Cardiac muscle cell (in vitro differentiated cells and primary cell): Measurements from ENCODE around the gene GOLGA5. TPM values are rescaled to one million over a fixed set of nuclear protein-coding genes. Genes with fewer than 3 reads are reported as not detected.

ENCODE experiments used
- DNase-seq, 2 donors: peaks; one replicate each; pipeline versions ENCODE4 v3.0.0 to v3.0.0-alpha.2; 2010 to 2017; ENCODE audit warnings: low read depth in 1 of 2, low spot score in 1 of 2
- H3K27ac ChIP-seq: fragments of 200-600 bp; sonication (generic); 2 replicates; pipeline ENCODE4 v1.5.1; 2016
- H3K27me3 ChIP-seq: fragments of 200-600 bp; sonication (generic); 2 replicates; pipeline ENCODE4 v1.6.0; 2016; ENCODE audit warnings: control low read depth
- H3K36me3 ChIP-seq: fragments of 200-600 bp; sonication (generic); 2 replicates; pipeline ENCODE4 v1.5.1; 2016; ENCODE audit warnings: control low read depth
- H3K4me1 ChIP-seq: fragments of 200-600 bp; sonication (generic); 2 replicates; pipeline ENCODE4 v1.8.1; 2017; ENCODE audit warnings: low read depth, mild to moderate bottlenecking, mixed run types
- H3K4me3 ChIP-seq: fragments of 200-600 bp; sonication (generic); 2 replicates; pipeline ENCODE4 v1.5.1; 2016; ENCODE audit warnings: mild to moderate bottlenecking
- H3K9me3 ChIP-seq: fragments of 200-600 bp; sonication (generic); 2 replicates; pipeline ENCODE4 v1.5.1; 2017; ENCODE audit warnings: low read depth, mild to moderate bottlenecking, control low read depth
- CTCF ChIP-seq: IDR thresholded peaks from 2 replicates; pipeline ENCODE4 v1.5.1; 2012; ENCODE audit warnings: low read depth, mild to moderate bottlenecking, low read length
- polyA plus RNA-seq: library from polyadenylated mRNA; unstranded; fragments of >200 nt; fragmentation: Nextera tagmentation; extraction: Ambion mirVana; gene quantifications from 2 replicates; pipeline ENCODE4 v1.2.1, GENCODE V29; 2016
- total RNA-seq: library from RNA; depleted of rRNA; stranded (reverse); fragments of >200 nt; gene quantifications from 2 replicates; pipeline ENCODE4 v1.2.3, GENCODE V29; 2016

GOLGA5 gene
- total and polyA plus RNA-seq, 2 experiments from 2014 or later, result 21.8 to 32.5 TPM

- Histone ChIP-seq H3K4me1 (peaks cover 11% of the 10 kb centered on the region), H3K4me3 (no peak overlapping the region), H3K9me3 (no peaks in the 10 kb centered on the region), H3K27me3 (no peaks in the 10 kb centered on the region), H3K36me3 (no peaks in the 10 kb centered on the region), H3K27ac (peak overlapping the region; percentile 71)
- TF ChIP-seq CTCF, result no peak
- peak in 1 of 2 donors; percentile 22 for DNase-seq
These were observed 42.3 kb upstream of the GOLGA5 start for GRCh38 chr14:92751819-92752218.

- no peak for TF ChIP-seq CTCF
- H3K4me3 ChIP-seq, result no peak overlapping the region
- no peaks in the 10 kb centered on the region for H3K27me3 ChIP-seq
- H3K27ac ChIP-seq, result no peak overlapping the region
- peaks cover 11% of the 10 kb centered on the region for H3K4me1 ChIP-seq
- no peaks in the 10 kb centered on the region for H3K9me3 ChIP-seq
- H3K36me3 ChIP-seq, result no peaks in the 10 kb centered on the region
- DNase-seq, result no peak
These were observed 40.9 kb upstream of the GOLGA5 start for GRCh38 chr14:92753250-92753649.

- no peak for TF ChIP-seq CTCF
- Histone ChIP-seq H3K27ac (no peak overlapping the region), H3K4me1 (peaks cover 8% of the 10 kb centered on the region), H3K36me3 (no peaks in the 10 kb centered on the region), H3K9me3 (no peaks in the 10 kb centered on the region), H3K27me3 (no peaks in the 10 kb centered on the region), H3K4me3 (no peak overlapping the region)
- no peak for DNase-seq
These were observed 39.1 kb upstream of the GOLGA5 start for GRCh38 chr14:92754966-92755365.

- H3K27ac ChIP-seq, result no peak overlapping the region
- H3K36me3 ChIP-seq, result no peaks in the 10 kb centered on the region
- no peaks in the 10 kb centered on the region for H3K27me3 ChIP-seq
- no peak for TF ChIP-seq CTCF
- peak in 1 of 2 donors; percentile 57 for DNase-seq
- H3K4me3 ChIP-seq, result no peak overlapping the region
- peaks cover 8% of the 10 kb centered on the region for H3K4me1 ChIP-seq
- no peaks in the 10 kb centered on the region for H3K9me3 ChIP-seq
These were observed 38.6 kb upstream of the GOLGA5 start for GRCh38 chr14:92755495-92755894.

GRCh38 chr14:92756446-92756845 lies 37.7 kb upstream of the GOLGA5 start:
- no peak for TF ChIP-seq CTCF
- DNase-seq, result no peak
- Histone ChIP-seq H3K27ac (no peak overlapping the region), H3K9me3 (no peaks in the 10 kb centered on the region), H3K36me3 (no peaks in the 10 kb centered on the region), H3K4me3 (no peak overlapping the region), H3K27me3 (no peaks in the 10 kb centered on the region), H3K4me1 (peaks cover 10% of the 10 kb centered on the region)

- Histone ChIP-seq H3K36me3 (no peaks in the 10 kb centered on the region), H3K4me3 (no peak overlapping the region), H3K27me3 (no peaks in the 10 kb centered on the region), H3K9me3 (no peaks in the 10 kb centered on the region), H3K27ac (no peak overlapping the region), H3K4me1 (peaks cover 5% of the 10 kb centered on the region)
- peak; percentile 42 to 53 for DNase-seq
- TF ChIP-seq CTCF, result no peak
These were observed 34.8 kb upstream of the GOLGA5 start for GRCh38 chr14:92759300-92759678.
